GM23338 (cell line): ENCODE data around the gene PTPN13. TPM values are rescaled to one million over a fixed set of nuclear protein-coding genes. Genes with fewer than 3 reads are reported as not detected.
"Not testable (repeated sequence)": the region's sequence is repeated elsewhere in the genome, so short reads cannot be mapped to it uniquely, and the experiment has no call there.

ENCODE experiments used
- ATAC-seq: fragments of 200-7000 bp; cut with Tn5 transposase; 3 replicates; pipeline ENCODE4 v1.9.1; 2020
- DNase-seq: peaks from one replicate; pipeline ENCODE4 v3.0.0-alpha.2; 2015; ENCODE audit warnings: low spot score
- H2AFZ ChIP-seq: fragments of 200-600 bp; sonication (generic); 2 replicates; pipeline ENCODE4 v1.8.0; 2016; ENCODE audit warnings: antibody characterized with exemption, mild to moderate bottlenecking, moderate library complexity
- H3F3A ChIP-seq: fragments of 200-600 bp; sonication (generic); replicated peaks from 2 replicates; pipeline ENCODE4 v1.8.0; 2017; ENCODE audit warnings: antibody characterized with exemption, mixed run types, low read depth
- H3K27ac ChIP-seq: fragments of 200-600 bp; sonication (generic); 2 replicates; pipeline ENCODE4 v1.6.1; 2016; ENCODE audit warnings: low read depth
- H3K27me3 ChIP-seq: fragments of 200-600 bp; sonication (generic); 2 replicates; pipeline ENCODE4 v1.8.0; 2016; ENCODE audit warnings: mild to moderate bottlenecking, mixed run types, moderate library complexity; ENCODE audit not compliant: insufficient read depth
- H3K36me3 ChIP-seq: fragments of 200-600 bp; sonication (generic); 2 replicates; pipeline ENCODE4 v1.8.0; 2016; ENCODE audit warnings: mild to moderate bottlenecking; ENCODE audit not compliant: insufficient read depth
- H3K4me1 ChIP-seq: fragments of 200-600 bp; sonication (generic); 2 replicates; pipeline ENCODE4 v1.8.0; 2016; ENCODE audit warnings: mild to moderate bottlenecking, moderate library complexity; ENCODE audit not compliant: insufficient read depth
- H3K4me2 ChIP-seq: fragments of 200-600 bp; sonication (generic); 2 replicates; pipeline ENCODE4 v1.7.1; 2017; ENCODE audit warnings: mixed run types
- H3K4me3 ChIP-seq: fragments of 200-600 bp; sonication (generic); 2 replicates; pipeline ENCODE4 v1.6.1; 2016; ENCODE audit warnings: mixed run types
- H3K79me2 ChIP-seq: fragments of 200-600 bp; sonication (generic); replicated peaks from 2 replicates; pipeline ENCODE4 v1.8.0; 2017; ENCODE audit warnings: mild to moderate bottlenecking; ENCODE audit not compliant: insufficient read depth
- H3K9me2 ChIP-seq: fragments of 200-600 bp; sonication (generic); 2 replicates; pipeline ENCODE4 v1.8.0; 2017; ENCODE audit not compliant: insufficient read depth
- H4K20me1 ChIP-seq: fragments of 200-600 bp; sonication (generic); replicated peaks from 2 replicates; pipeline ENCODE4 v1.8.0; 2017; ENCODE audit warnings: mild to moderate bottlenecking; ENCODE audit not compliant: insufficient read depth
- H3K27ac Mint-ChIP-seq: 2 replicates; pipeline ENCODE4 v1.8.0; 2020; ENCODE audit warnings: inconsistent platforms, mild to moderate bottlenecking, moderate library complexity, mixed read lengths
- H3K27me3 Mint-ChIP-seq: 3 replicates; pipeline ENCODE4 v1.8.0; 2022; ENCODE audit warnings: low read depth, mild to moderate bottlenecking, moderate library complexity, mixed read lengths, inconsistent platforms; ENCODE audit not compliant: insufficient read depth, poor library complexity
- H3K36me3 Mint-ChIP-seq: 3 replicates; pipeline ENCODE4 v1.8.0; 2021; ENCODE audit warnings: low read depth, mild to moderate bottlenecking, inconsistent platforms, moderate library complexity, mixed read lengths
- H3K4me1 Mint-ChIP-seq: 3 replicates; pipeline ENCODE4 v1.8.0; 2020; ENCODE audit warnings: mild to moderate bottlenecking, inconsistent platforms, mixed read lengths
- H3K4me3 Mint-ChIP-seq: 3 replicates; pipeline ENCODE4 v1.8.0; 2021; ENCODE audit warnings: moderate library complexity, mild to moderate bottlenecking, inconsistent platforms, mixed read lengths
- H3K9me3 Mint-ChIP-seq: 3 replicates; pipeline ENCODE4 v1.8.0; 2020; ENCODE audit warnings: moderate library complexity, mild to moderate bottlenecking, inconsistent platforms, mixed read lengths
- CREB1 ChIP-seq: fragments of 250-450 bp; sonication (Bioruptor Pico); IDR thresholded peaks from 2 replicates; pipeline ENCODE4 v1.5.0; 2020; ENCODE audit warnings: low read depth, mild to moderate bottlenecking, moderate library complexity
- ETS1 ChIP-seq: IDR thresholded peaks from 2 replicates; pipeline ENCODE4 v1.6.1; 2016; ENCODE audit warnings: antibody characterized with exemption
- EZH2 ChIP-seq: fragments of 200-600 bp; sonication (generic); IDR thresholded peaks from one replicate; pipeline ENCODE4 v1.8.0; 2017; ENCODE audit warnings: antibody characterized with exemption, mild to moderate bottlenecking, low read depth; ENCODE audit not compliant: unreplicated experiment
- EZH2phosphoT487 ChIP-seq: fragments of 200-600 bp; sonication (generic); IDR thresholded peaks from one replicate; pipeline ENCODE4 v1.8.1; 2018; ENCODE audit warnings: antibody characterized with exemption; ENCODE audit not compliant: unreplicated experiment
- NANOG ChIP-seq: IDR thresholded peaks from 2 replicates; pipeline ENCODE4 v1.6.1; 2016; ENCODE audit warnings: antibody characterized with exemption, borderline replicate concordance
- POLR2AphosphoS5 ChIP-seq: IDR thresholded peaks from 2 replicates; pipeline ENCODE4 v1.6.1; 2016; ENCODE audit warnings: antibody characterized with exemption, low read depth
- ZNF114 ChIP-seq: fragments of 250-450 bp; sonication (Bioruptor Pico); IDR thresholded peaks from 2 replicates; pipeline ENCODE4 v1.5.0; 2020; ENCODE audit warnings: mild to moderate bottlenecking, moderate library complexity
- polyA plus RNA-seq: library from polyadenylated mRNA; unstranded; fragments of >200 nt; fragmentation: Nextera tagmentation; extraction: Ambion mirVana; gene quantifications from 2 replicates; pipeline ENCODE4 v1.2.1, GENCODE V29; 2016
- total RNA-seq: library from RNA; depleted of rRNA; stranded (reverse); fragments of >200 nt; shearing (Covaris generic); gene quantifications from 2 replicates; pipeline ENCODE4 v1.2.3, GENCODE V29; 2014
- TF ChIP-seq, protein P1 (sequence below), 2 experiments: fragments of 200-600 bp in 1 of 2; sonication (generic) in 1 of 2; conservative IDR thresholded peaks; 2 replicates each; pipeline versions ENCODE4 v1.5.1 to v1.6.1; 2016 to 2017; ENCODE audit warnings: antibody characterized with exemption in 2 of 2, low read depth in 2 of 2, mild to moderate bottlenecking in 2 of 2, moderate library complexity in 1 of 2
- TF ChIP-seq, protein P2 (sequence below): IDR thresholded peaks from one replicate; pipeline ENCODE4 v1.6.1; 2018; ENCODE audit warnings: antibody characterized with exemption; ENCODE audit not compliant: unreplicated experiment

The PTPN13 gene
- total and polyA plus RNA-seq, 2 experiments from 2014 or later = 12.6 to 49.9 TPM

DNA sequence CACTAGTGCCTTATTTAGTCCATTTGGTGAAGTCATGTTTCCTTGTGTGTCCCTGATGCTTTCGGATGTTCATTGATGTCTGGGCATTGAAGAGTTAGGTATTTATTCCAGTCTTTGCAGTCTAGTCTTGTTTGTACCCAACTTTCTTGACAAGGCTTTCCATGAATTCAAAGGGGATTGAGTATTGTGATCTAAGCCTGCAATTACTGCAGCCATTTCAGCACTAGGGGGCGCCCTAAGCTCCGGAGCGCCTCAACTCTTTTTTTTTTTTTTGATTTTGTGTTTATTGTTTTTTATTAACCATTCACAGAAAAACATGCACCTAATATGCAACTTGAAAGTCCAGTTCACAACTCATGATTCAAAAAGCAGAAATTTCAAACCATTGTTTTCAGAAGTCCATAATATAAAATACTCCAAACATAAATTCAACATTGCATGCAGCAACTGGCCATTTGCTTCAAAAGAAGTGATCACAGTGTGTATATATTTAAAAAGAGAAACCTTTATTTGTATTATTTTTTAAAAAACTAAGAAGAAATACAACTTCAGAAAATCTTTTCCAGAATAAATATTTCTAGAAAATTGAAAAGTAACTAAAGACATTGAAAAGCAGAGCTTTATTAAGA is 59.2 kb downstream of the PTPN13 start:
- Mint-ChIP-seq H3K9me3 (peaks cover 88% of the 10 kb centered on the region), H3K27me3 (peaks cover 4% of the 10 kb centered on the region), H3K4me1 (no peaks in the 10 kb centered on the region), H3K4me3 (no peak overlapping the region), H3K27ac (no peak overlapping the region), H3K36me3 (peaks cover 97% of the 10 kb centered on the region)
- H3F3A ChIP-seq = no peaks in the 10 kb centered on the region
- no peak overlapping the region for H3K4me3 ChIP-seq
- DNase-seq (peak; percentile 72), ATAC-seq (no peak)
- H3K27ac ChIP-seq = no peak overlapping the region
- no peaks in the 10 kb centered on the region for H3K36me3 ChIP-seq
- TF ChIP-seq NANOG = no peak
- TF ChIP-seq, protein P1, sequence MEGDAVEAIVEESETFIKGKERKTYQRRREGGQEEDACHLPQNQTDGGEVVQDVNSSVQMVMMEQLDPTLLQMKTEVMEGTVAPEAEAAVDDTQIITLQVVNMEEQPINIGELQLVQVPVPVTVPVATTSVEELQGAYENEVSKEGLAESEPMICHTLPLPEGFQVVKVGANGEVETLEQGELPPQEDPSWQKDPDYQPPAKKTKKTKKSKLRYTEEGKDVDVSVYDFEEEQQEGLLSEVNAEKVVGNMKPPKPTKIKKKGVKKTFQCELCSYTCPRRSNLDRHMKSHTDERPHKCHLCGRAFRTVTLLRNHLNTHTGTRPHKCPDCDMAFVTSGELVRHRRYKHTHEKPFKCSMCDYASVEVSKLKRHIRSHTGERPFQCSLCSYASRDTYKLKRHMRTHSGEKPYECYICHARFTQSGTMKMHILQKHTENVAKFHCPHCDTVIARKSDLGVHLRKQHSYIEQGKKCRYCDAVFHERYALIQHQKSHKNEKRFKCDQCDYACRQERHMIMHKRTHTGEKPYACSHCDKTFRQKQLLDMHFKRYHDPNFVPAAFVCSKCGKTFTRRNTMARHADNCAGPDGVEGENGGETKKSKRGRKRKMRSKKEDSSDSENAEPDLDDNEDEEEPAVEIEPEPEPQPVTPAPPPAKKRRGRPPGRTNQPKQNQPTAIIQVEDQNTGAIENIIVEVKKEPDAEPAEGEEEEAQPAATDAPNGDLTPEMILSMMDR (conservative IDR thresholded peaks at IDR 0.05; ENCODE audit: low read depth in 2 of 2) = peak; percentile 78 to 95
- H2AFZ ChIP-seq = no peak overlapping the region
- no peaks in the 10 kb centered on the region for H3K4me1 ChIP-seq
- H3K4me2 ChIP-seq = no peak overlapping the region
- no peaks in the 10 kb centered on the region for H3K27me3 ChIP-seq
- peaks cover 68% of the 10 kb centered on the region for H3K79me2 ChIP-seq
- no peaks in the 10 kb centered on the region for H4K20me1 ChIP-seq
- H3K9me2 ChIP-seq = no peaks in the 10 kb centered on the region

- H3F3A ChIP-seq, H2AFZ ChIP-seq, H3K4me2 ChIP-seq, H3K4me1 ChIP-seq, H3K4me1 Mint-ChIP-seq, H3K27ac Mint-ChIP-seq, DNase-seq, H4K20me1 ChIP-seq, H3K27me3 Mint-ChIP-seq, H3K27ac ChIP-seq, H3K36me3 ChIP-seq, H3K4me3 ChIP-seq, H3K27me3 ChIP-seq, H3K9me2 ChIP-seq, ATAC-seq, H3K4me3 Mint-ChIP-seq: not testable (repeated sequence)
- H3K9me3 Mint-ChIP-seq = peaks cover 61% of the 10 kb centered on the region
- peaks cover 64% of the 10 kb centered on the region for H3K36me3 Mint-ChIP-seq
- peaks cover 35% of the 10 kb centered on the region for H3K79me2 ChIP-seq
These were observed 62.7 kb downstream of the PTPN13 start for GRCh38 chr4:86656781-86657180.

GRCh38 chr4:86657382-86657781 is 63.3 kb downstream of the PTPN13 start:
- Mint-ChIP-seq H3K27me3 (peaks cover 4% of the 10 kb centered on the region), H3K4me1 (no peaks in the 10 kb centered on the region), H3K9me3 (peaks cover 55% of the 10 kb centered on the region), H3K27ac (no peak overlapping the region), H3K36me3 (peaks cover 58% of the 10 kb centered on the region), H3K4me3 (no peak overlapping the region)
- ATAC-seq (no peak), DNase-seq (no peak)
- H3K4me2 ChIP-seq = no peak overlapping the region
- H4K20me1 ChIP-seq = no peaks in the 10 kb centered on the region
- H3K4me1 ChIP-seq = no peaks in the 10 kb centered on the region
- no peaks in the 10 kb centered on the region for H3K27me3 ChIP-seq
- no peaks in the 10 kb centered on the region for H3F3A ChIP-seq
- H3K36me3 ChIP-seq = no peaks in the 10 kb centered on the region
- no peak overlapping the region for H3K27ac ChIP-seq
- no peak overlapping the region for H3K4me3 ChIP-seq
- no peak overlapping the region for H2AFZ ChIP-seq
- TF ChIP-seq, protein P2, sequence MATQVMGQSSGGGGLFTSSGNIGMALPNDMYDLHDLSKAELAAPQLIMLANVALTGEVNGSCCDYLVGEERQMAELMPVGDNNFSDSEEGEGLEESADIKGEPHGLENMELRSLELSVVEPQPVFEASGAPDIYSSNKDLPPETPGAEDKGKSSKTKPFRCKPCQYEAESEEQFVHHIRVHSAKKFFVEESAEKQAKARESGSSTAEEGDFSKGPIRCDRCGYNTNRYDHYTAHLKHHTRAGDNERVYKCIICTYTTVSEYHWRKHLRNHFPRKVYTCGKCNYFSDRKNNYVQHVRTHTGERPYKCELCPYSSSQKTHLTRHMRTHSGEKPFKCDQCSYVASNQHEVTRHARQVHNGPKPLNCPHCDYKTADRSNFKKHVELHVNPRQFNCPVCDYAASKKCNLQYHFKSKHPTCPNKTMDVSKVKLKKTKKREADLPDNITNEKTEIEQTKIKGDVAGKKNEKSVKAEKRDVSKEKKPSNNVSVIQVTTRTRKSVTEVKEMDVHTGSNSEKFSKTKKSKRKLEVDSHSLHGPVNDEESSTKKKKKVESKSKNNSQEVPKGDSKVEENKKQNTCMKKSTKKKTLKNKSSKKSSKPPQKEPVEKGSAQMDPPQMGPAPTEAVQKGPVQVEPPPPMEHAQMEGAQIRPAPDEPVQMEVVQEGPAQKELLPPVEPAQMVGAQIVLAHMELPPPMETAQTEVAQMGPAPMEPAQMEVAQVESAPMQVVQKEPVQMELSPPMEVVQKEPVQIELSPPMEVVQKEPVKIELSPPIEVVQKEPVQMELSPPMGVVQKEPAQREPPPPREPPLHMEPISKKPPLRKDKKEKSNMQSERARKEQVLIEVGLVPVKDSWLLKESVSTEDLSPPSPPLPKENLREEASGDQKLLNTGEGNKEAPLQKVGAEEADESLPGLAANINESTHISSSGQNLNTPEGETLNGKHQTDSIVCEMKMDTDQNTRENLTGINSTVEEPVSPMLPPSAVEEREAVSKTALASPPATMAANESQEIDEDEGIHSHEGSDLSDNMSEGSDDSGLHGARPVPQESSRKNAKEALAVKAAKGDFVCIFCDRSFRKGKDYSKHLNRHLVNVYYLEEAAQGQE = no peak
- TF ChIP-seq EZH2phosphoT487 (no peak), ETS1 (no peak), CREB1 (no peak), ZNF114 (CRISPR knock-in tag) (no peak), EZH2 (no peak), POLR2AphosphoS5 (no peak)
- peaks cover 32% of the 10 kb centered on the region for H3K79me2 ChIP-seq
- no peaks in the 10 kb centered on the region for H3K9me2 ChIP-seq
